HG03135 (cell line): ENCODE results near the gene SIX3.
A peak's percentile ranks its signal among the peaks of the same experiment; 100 is the strongest.

ENCODE experiments used
- ATAC-seq: cut with Tn5 transposase; IDR thresholded peaks from one replicate; pipeline ENCODE4 v1.9.1; 2021; ENCODE audit warnings: mild to moderate bottlenecking, moderate library complexity; ENCODE audit not compliant: unreplicated experiment

Gene SIX3

GRCh38 chr2:44942304-44943030, 965 bp downstream of the SIX3 start:
- ATAC-seq: no peak

GRCh38 chr2:44943031-44943692, 1.7 kb downstream of the SIX3 start:
- no peak for ATAC-seq

GRCh38 chr2:44943693-44944101, 2.2 kb downstream of the SIX3 start:
- no peak for ATAC-seq

- no peak for ATAC-seq
Measured at GRCh38 chr2:44944102-44944951, 2.8 kb downstream of the SIX3 start.

GRCh38 chr2:44944952-44945612, 3.6 kb downstream of the SIX3 start:
- ATAC-seq: no peak

- ATAC-seq: no peak
Measured at GRCh38 chr2:44945676-44946371, 4.3 kb downstream of the SIX3 start.

GRCh38 chr2:44946372-44947027, 5.0 kb downstream of the SIX3 start:
- ATAC-seq: no peak

GRCh38 chr2:44947028-44947375, 5.5 kb downstream of the SIX3 start:
- no peak for ATAC-seq

- no peak for ATAC-seq
Measured at GRCh38 chr2:44948565-44949328, 7.2 kb downstream of the SIX3 start.

GRCh38 chr2:44949329-44950151, 8.0 kb downstream of the SIX3 start:
- no peak for ATAC-seq

- ATAC-seq: no peak
Measured at GRCh38 chr2:44950646-44951045, 9.1 kb downstream of the SIX3 start.

GRCh38 chr2:44951124-44951523, 9.6 kb downstream of the SIX3 start:
- ATAC-seq: no peak

GRCh38 chr2:44951714-44952113, 10.2 kb downstream of the SIX3 start:
- no peak for ATAC-seq

GRCh38 chr2:44952143-44952805, 10.8 kb downstream of the SIX3 start:
- ATAC-seq: peak; percentile 48

GRCh38 chr2:44952806-44953498, 11.4 kb downstream of the SIX3 start:
- no peak for ATAC-seq

- no peak for ATAC-seq
Measured at GRCh38 chr2:44953499-44953883, 12.0 kb downstream of the SIX3 start.

GRCh38 chr2:44954447-44954888, 13.0 kb downstream of the SIX3 start:
- ATAC-seq: no peak
